ENCODE results near the gene PATL2. TPM values are rescaled to one million over a fixed set of nuclear protein-coding genes. Genes with fewer than 3 reads are reported as not detected.

PATL2 gene
- total and polyA plus RNA-seq, 2 donors (not counting 1 experiment from before 2014, with no cell fraction given): 0.40 to 1.3 TPM

GRCh38 chr15:44712346-44713005 is 1.4 kb upstream of the PATL2 start:
- Histone ChIP-seq H3K4me3 (replicated peaks in 1 of 4; ENCODE audit: control extremely low read depth in 1 of 4, insufficient read depth in 1 of 4, low read depth in 3 of 4, low read length in 4 of 4) (peak overlapping the region; percentile 98 to 100 (median 99)), H3K9me3 (ENCODE audit: control insufficient read depth, insufficient read depth, low read depth, low read length) (no peaks in the 10 kb centered on the region), H3K4me2 (ENCODE audit: extremely low read depth, insufficient read depth, low read length) (peak overlapping the region; percentile 92), H3K4me1 (ENCODE audit: control insufficient read depth, extremely low read depth, insufficient read depth, low read length) (peaks cover 2% of the 10 kb centered on the region), H3K27ac (ENCODE audit: insufficient read depth, low read length) (peak overlapping the region; percentile 99), H3K9ac (ENCODE audit: insufficient read depth, low read length) (peak overlapping the region; percentile 99), H2AFZ (ENCODE audit: low read length) (no peak overlapping the region), H4K20me1 (ENCODE audit: control insufficient read depth, extremely low read depth, insufficient read depth, low read length) (peaks cover 11% of the 10 kb centered on the region), H3K79me2 (ENCODE audit: control insufficient read depth, insufficient read depth, low read length) (peaks cover 54% of the 10 kb centered on the region), H3K36me3 (ENCODE audit: control insufficient read depth, insufficient read depth, low read length) (peaks cover 14% of the 10 kb centered on the region), H3K27me3 (ENCODE audit: control insufficient read depth, insufficient read depth, low read length) (no peaks in the 10 kb centered on the region)
- no peak for TF ChIP-seq EZH2 (IDR thresholded peaks at IDR 0.05; ENCODE audit: low read length, missing control alignments)
- TF ChIP-seq, protein P1, sequence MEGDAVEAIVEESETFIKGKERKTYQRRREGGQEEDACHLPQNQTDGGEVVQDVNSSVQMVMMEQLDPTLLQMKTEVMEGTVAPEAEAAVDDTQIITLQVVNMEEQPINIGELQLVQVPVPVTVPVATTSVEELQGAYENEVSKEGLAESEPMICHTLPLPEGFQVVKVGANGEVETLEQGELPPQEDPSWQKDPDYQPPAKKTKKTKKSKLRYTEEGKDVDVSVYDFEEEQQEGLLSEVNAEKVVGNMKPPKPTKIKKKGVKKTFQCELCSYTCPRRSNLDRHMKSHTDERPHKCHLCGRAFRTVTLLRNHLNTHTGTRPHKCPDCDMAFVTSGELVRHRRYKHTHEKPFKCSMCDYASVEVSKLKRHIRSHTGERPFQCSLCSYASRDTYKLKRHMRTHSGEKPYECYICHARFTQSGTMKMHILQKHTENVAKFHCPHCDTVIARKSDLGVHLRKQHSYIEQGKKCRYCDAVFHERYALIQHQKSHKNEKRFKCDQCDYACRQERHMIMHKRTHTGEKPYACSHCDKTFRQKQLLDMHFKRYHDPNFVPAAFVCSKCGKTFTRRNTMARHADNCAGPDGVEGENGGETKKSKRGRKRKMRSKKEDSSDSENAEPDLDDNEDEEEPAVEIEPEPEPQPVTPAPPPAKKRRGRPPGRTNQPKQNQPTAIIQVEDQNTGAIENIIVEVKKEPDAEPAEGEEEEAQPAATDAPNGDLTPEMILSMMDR (conservative IDR thresholded peaks at IDR 0.05 in 1 of 2, IDR thresholded peaks at IDR 0.05 in 1 of 2; ENCODE audit: low read depth in 1 of 2, low read length in 2 of 2): no peak
- peak; percentile 79 to 93 for DNase-seq (ENCODE audit: low read depth in 2 of 2)

DNA sequence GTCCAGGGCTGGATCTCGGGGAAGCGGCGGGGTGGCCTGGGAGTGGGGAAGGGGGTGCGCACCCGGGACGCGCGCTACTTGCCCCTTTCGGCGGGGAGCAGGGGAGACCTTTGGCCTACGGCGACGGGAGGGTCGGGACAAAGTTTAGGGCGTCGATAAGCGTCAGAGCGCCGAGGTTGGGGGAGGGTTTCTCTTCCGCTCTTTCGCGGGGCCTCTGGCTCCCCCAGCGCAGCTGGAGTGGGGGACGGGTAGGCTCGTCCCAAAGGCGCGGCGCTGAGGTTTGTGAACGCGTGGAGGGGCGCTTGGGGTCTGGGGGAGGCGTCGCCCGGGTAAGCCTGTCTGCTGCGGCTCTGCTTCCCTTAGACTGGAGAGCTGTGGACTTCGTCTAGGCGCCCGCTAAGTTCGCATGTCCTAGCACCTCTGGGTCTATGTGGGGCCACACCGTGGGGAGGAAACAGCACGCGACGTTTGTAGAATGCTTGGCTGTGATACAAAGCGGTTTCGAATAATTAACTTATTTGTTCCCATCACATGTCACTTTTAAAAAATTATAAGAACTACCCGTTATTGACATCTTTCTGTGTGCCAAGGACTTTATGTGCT is 721 bp upstream of the PATL2 start:
- Histone ChIP-seq H3K27me3 (ENCODE audit: control insufficient read depth, insufficient read depth, low read length) (no peaks in the 10 kb centered on the region), H3K27ac (ENCODE audit: insufficient read depth, low read length) (peak overlapping the region; percentile 99), H3K4me1 (ENCODE audit: control insufficient read depth, extremely low read depth, insufficient read depth, low read length) (peaks cover 2% of the 10 kb centered on the region), H3K36me3 (ENCODE audit: control insufficient read depth, insufficient read depth, low read length) (peaks cover 11% of the 10 kb centered on the region), H3K9me3 (ENCODE audit: control insufficient read depth, insufficient read depth, low read depth, low read length) (no peaks in the 10 kb centered on the region), H4K20me1 (ENCODE audit: control insufficient read depth, extremely low read depth, insufficient read depth, low read length) (peaks cover 11% of the 10 kb centered on the region), H3K4me3 (replicated peaks in 1 of 4; ENCODE audit: control extremely low read depth in 1 of 4, insufficient read depth in 1 of 4, low read depth in 3 of 4, low read length in 4 of 4) (peak overlapping the region; percentile 98 to 100 (median 99)), H3K9ac (ENCODE audit: insufficient read depth, low read length) (peak overlapping the region; percentile 99), H3K79me2 (ENCODE audit: control insufficient read depth, insufficient read depth, low read length) (peaks cover 54% of the 10 kb centered on the region), H3K4me2 (ENCODE audit: extremely low read depth, insufficient read depth, low read length) (peak overlapping the region; percentile 92), H2AFZ (ENCODE audit: low read length) (no peak overlapping the region)
- peak; percentile 35 to 42 for DNase-seq (ENCODE audit: low read depth in 2 of 2)
- TF ChIP-seq, protein P1 (conservative IDR thresholded peaks at IDR 0.05 in 1 of 2, IDR thresholded peaks at IDR 0.05 in 1 of 2; ENCODE audit: low read depth in 1 of 2, low read length in 2 of 2): no peak
- TF ChIP-seq EZH2 (IDR thresholded peaks at IDR 0.05; ENCODE audit: low read length, missing control alignments): no peak

GRCh38 chr15:44710236-44711095 is 657 bp downstream of the PATL2 start:
- Histone ChIP-seq H3K4me3 (replicated peaks in 1 of 4; ENCODE audit: control extremely low read depth in 1 of 4, insufficient read depth in 1 of 4, low read depth in 3 of 4, low read length in 4 of 4) (peak overlapping the region; percentile 98 to 100 (median 99)), H3K4me1 (ENCODE audit: control insufficient read depth, extremely low read depth, insufficient read depth, low read length) (peaks cover 2% of the 10 kb centered on the region), H3K9ac (ENCODE audit: insufficient read depth, low read length) (peak overlapping the region; percentile 99), H3K79me2 (ENCODE audit: control insufficient read depth, insufficient read depth, low read length) (peaks cover 45% of the 10 kb centered on the region), H3K4me2 (ENCODE audit: extremely low read depth, insufficient read depth, low read length) (peak overlapping the region; percentile 83), H4K20me1 (ENCODE audit: control insufficient read depth, extremely low read depth, insufficient read depth, low read length) (peaks cover 11% of the 10 kb centered on the region), H2AFZ (ENCODE audit: low read length) (peak overlapping the region; percentile 81), H3K9me3 (ENCODE audit: control insufficient read depth, insufficient read depth, low read depth, low read length) (no peaks in the 10 kb centered on the region), H3K36me3 (ENCODE audit: control insufficient read depth, insufficient read depth, low read length) (peaks cover 2% of the 10 kb centered on the region), H3K27me3 (ENCODE audit: control insufficient read depth, insufficient read depth, low read length) (no peaks in the 10 kb centered on the region), H3K27ac (ENCODE audit: insufficient read depth, low read length) (peak overlapping the region; percentile 99)
- peak; percentile 31 to 47 for DNase-seq (ENCODE audit: low read depth in 2 of 2)
- TF ChIP-seq EZH2 (IDR thresholded peaks at IDR 0.05; ENCODE audit: low read length, missing control alignments): no peak
- TF ChIP-seq, protein P1 (conservative IDR thresholded peaks at IDR 0.05 in 1 of 2, IDR thresholded peaks at IDR 0.05 in 1 of 2; ENCODE audit: low read depth in 1 of 2, low read length in 2 of 2): peak; percentile 38 to 44

All from fibroblast of lung (primary cell).